Tibial nerve (tissue), 4 donors: Measurements from ENCODE around the gene ABLIM3. TPM values are rescaled to one million over a fixed set of nuclear protein-coding genes. Genes with fewer than 3 reads are reported as not detected.

Source experiments
- DNase-seq, 2 donors: peaks; one replicate each; pipeline ENCODE4 v3.0.0-alpha.2; 2019; ENCODE audit warnings: low spot score in 2 of 2
- H3K27ac ChIP-seq, 4 donors: fragments of 200-600 bp; sonication (generic) in 3 of 4; one replicate each; pipeline ENCODE4 v1.5.1; 2017 to 2019; ENCODE audit warnings: mild to moderate bottlenecking in 1 of 4
- H3K27me3 ChIP-seq, 2 donors: fragments of 200-600 bp; sonication (generic) in 1 of 2; one replicate each; pipeline versions ENCODE4 v1.5.1 to v1.6.0; 2017 to 2019
- H3K36me3 ChIP-seq, 3 donors: fragments of 200-600 bp; sonication (generic); one replicate each; pipeline ENCODE4 v1.5.1; 2018 to 2019
- H3K4me1 ChIP-seq, 4 donors: fragments of 200-600 bp; sonication (generic) in 3 of 4; one replicate each; pipeline ENCODE4 v1.5.1; 2017 to 2019
- H3K4me3 ChIP-seq, 4 donors: fragments of 200-600 bp; sonication (generic) in 3 of 4; one replicate each; pipeline ENCODE4 v1.5.1; 2017 to 2019; ENCODE audit warnings: mild to moderate bottlenecking in 1 of 4, moderate library complexity in 1 of 4
- H3K9me3 ChIP-seq, 4 donors: fragments of 200-600 bp; sonication (generic) in 3 of 4; one replicate each; pipeline ENCODE4 v1.5.1; 2017 to 2019
- CTCF ChIP-seq, 5 experiments: fragments of 200-600 bp in 3 of 5; fragments of 450-650 bp in 2 of 5; sonication (generic) in 3 of 5; IDR thresholded peaks; one replicate each; pipeline ENCODE4 v1.5.1; 2016 to 2019; ENCODE audit warnings: antibody characterized with exemption in 5 of 5, mild to moderate bottlenecking in 3 of 5, moderate library complexity in 2 of 5
- EP300 ChIP-seq, 2 donors: sonication (generic); formaldehyde crosslinking; IDR thresholded peaks; one replicate each; pipeline ENCODE4 v1.6.1; 2017; ENCODE audit warnings: antibody characterized with exemption in 2 of 2, mild to moderate bottlenecking in 1 of 2
- POLR2A ChIP-seq, 2 donors: fragments of 450-650 bp; IDR thresholded peaks; one replicate each; pipeline ENCODE4 v1.6.1; 2017; ENCODE audit warnings: antibody characterized with exemption in 2 of 2, mild to moderate bottlenecking in 2 of 2, moderate library complexity in 2 of 2
- WGBS, 2 donors: methylation state at CpG; one replicate each; pipeline ENCODE4 v1.1.5; 2018; 5-methylcytosine and 5-hydroxymethylcytosine counted together
- total RNA-seq, 4 donors: library from RNA; depleted of rRNA; stranded (reverse); fragments of >200 nt; gene quantifications; one replicate each; pipeline ENCODE4 v1.1.0, GENCODE V29; 2016

Gene ABLIM3
- total RNA-seq, 4 donors from 2014 or later: 50.3 to 75.3 (median 52.3) TPM

DNA sequence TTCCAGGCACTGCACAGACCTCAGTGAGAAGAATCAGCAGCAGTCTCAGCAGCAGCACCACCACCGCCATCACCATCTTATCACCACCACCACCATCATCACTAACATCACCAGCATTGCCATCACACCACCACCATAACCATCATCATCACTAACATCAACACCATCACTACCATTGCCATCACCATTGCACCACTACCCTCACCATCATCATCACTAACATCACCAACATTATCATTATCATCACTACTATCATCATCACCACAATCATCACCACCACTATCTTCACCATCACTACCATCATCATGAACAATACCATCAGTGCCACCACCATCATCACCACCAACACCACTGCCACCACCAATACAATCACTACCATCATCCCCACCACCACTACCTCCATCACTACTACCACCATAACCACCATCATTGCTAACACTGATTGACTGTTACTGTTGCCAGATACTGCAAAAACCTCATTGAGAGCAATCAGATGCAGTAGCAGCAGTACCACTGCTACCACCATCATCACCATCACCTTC is 61.7 kb downstream of the ABLIM3 start:
- Histone ChIP-seq H3K4me1 (peaks cover 0 to 18% (median 5%) of the 10 kb centered on the region in 4 donors), H3K36me3 (peaks cover 0 to 74% (median 8%) of the 10 kb centered on the region in 3 donors), H3K4me3 (no peak overlapping the region), H3K27me3 (no peaks in the 10 kb centered on the region), H3K27ac (no peak overlapping the region), H3K9me3 (no peaks in the 10 kb centered on the region)
- no peak for DNase-seq
- TF ChIP-seq POLR2A (IDR thresholded peaks at IDR 0.05): no peak
- TF ChIP-seq CTCF (IDR thresholded peaks at IDR 0.05): no peak
- TF ChIP-seq EP300 (IDR thresholded peaks at IDR 0.05): no peak
- 97 to 100% methylated on average over 1 of the region's 1 CpG for WGBS, 2 donors

DNA sequence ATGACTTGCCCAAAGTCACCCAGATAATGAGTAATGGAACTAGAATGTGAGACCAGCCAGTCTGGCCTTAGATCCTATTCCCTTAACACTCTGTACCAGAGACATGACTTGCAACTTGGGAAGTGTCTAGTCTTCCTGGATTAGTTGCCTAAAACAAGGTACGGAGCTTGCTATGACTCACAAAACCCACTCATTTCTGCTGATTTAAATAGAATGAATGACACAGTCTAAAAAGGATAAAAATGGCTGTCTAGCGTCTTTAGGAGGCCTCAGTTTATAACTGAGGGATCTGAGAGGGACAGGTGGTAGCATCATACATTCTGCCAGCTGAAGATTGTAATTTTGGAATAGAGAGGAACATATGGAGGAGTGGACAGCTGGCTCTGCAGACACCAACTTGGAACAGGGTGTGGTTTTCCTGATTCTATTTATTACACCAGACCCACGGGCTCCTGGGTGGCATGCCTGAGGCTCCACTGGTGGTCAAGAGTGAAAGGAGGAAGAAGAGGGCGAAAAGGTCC is 62.7 kb downstream of the ABLIM3 start:
- 76 to 80% methylated on average over 4 of the region's 4 CpGs for WGBS, 2 donors
- Histone ChIP-seq H3K4me3 (no peak overlapping the region), H3K9me3 (no peaks in the 10 kb centered on the region), H3K27ac (no peak overlapping the region), H3K4me1 (peaks cover 0 to 18% (median 5%) of the 10 kb centered on the region in 4 donors), H3K36me3 (peaks cover 0 to 74% (median 8%) of the 10 kb centered on the region in 3 donors), H3K27me3 (no peaks in the 10 kb centered on the region)
- DNase-seq: no peak
- TF ChIP-seq EP300 (IDR thresholded peaks at IDR 0.05) (no peak), POLR2A (IDR thresholded peaks at IDR 0.05) (no peak), CTCF (IDR thresholded peaks at IDR 0.05) (no peak)

- DNase-seq: peak in 1 of 2 donors; percentile 38
- peak overlapping the region in 2 of 4 donors; percentile 18 to 50 for H3K27ac ChIP-seq
- 41 to 43% methylated on average over 10 of the region's 10 CpGs for WGBS, 2 donors
These were observed 64.6 kb downstream of the ABLIM3 start for GRCh38 chr5:149205625-149206523.

DNA sequence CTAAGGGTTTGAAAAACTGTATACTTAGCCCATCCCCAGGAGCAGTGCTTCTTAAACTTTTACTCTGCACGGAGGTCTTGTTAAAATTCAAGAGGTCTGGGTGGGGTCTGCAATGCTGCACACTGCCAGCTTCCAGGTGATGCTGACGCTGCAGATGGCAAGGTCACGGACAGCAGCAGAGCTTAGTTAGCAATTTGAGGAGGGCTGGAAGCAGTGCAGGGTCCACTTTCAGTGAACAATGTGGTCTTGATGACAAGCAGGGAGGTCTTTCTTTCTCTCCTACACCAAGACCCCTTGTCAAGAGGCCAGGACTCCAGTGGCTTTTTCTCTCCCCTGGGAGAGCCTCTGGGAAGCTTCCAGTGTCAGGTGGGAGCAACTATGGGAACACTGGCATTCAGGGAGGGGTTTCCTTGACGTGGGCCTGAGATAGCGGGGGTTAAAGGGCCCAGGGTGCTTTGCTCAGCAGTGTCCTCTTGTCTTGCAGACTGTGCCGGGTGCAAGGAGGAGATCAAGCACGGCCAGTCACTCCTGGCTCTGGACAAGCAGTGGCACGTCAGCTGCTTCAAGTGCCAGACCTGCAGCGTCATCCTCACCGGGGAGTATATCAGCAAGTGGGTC is 65.3 kb downstream of the ABLIM3 start:
- H3K4me1 ChIP-seq: peaks cover 0 to 18% (median 5%) of the 10 kb centered on the region in 4 donors
- H3K36me3 ChIP-seq: peaks cover 0 to 70% (median 8%) of the 10 kb centered on the region in 3 donors
- no peaks in the 10 kb centered on the region for H3K9me3 ChIP-seq
- H3K27me3 ChIP-seq: no peaks in the 10 kb centered on the region
- H3K4me3 ChIP-seq: no peak overlapping the region
- TF ChIP-seq POLR2A (IDR thresholded peaks at IDR 0.05) (no peak), EP300 (IDR thresholded peaks at IDR 0.05) (no peak), CTCF (IDR thresholded peaks at IDR 0.05) (no peak)
- H3K27ac ChIP-seq: peak overlapping the region in 2 of 4 donors; percentile 5 to 18
- no peak for DNase-seq
- 74 to 89% methylated on average over 8 to 10 of the region's 10 CpGs for WGBS, 2 donors

More at GRCh38 chr5:149205625-149206523, 64.6 kb downstream of the ABLIM3 start:
- Histone ChIP-seq H3K9me3 (no peaks in the 10 kb centered on the region), H3K27me3 (no peaks in the 10 kb centered on the region), H3K4me3 (no peak overlapping the region), H3K36me3 (peaks cover 0 to 72% (median 8%) of the 10 kb centered on the region in 3 donors), H3K4me1 (peaks cover 0 to 18% (median 5%) of the 10 kb centered on the region in 4 donors)
- no peak for TF ChIP-seq CTCF (IDR thresholded peaks at IDR 0.05)
- peak in 1 of 2 donors; percentile 67 for TF ChIP-seq EP300 (IDR thresholded peaks at IDR 0.05)
- no peak for TF ChIP-seq POLR2A (IDR thresholded peaks at IDR 0.05)
